Measurements from ENCODE around the gene WWP2. TPM values are rescaled to one million over a fixed set of nuclear protein-coding genes. Genes with fewer than 3 reads are reported as not detected.

Gene WWP2
- total RNA-seq, 4 donors from 2014 or later = 26.9 to 50.9 (median 43.9) TPM

GRCh38 chr16:69932691-69933392, 170.7 kb downstream of the WWP2 start:
- TF ChIP-seq POLR2A (IDR thresholded peaks at IDR 0.05) = no peak
- TF ChIP-seq CTCF (IDR thresholded peaks at IDR 0.05) = no peak
- no peak overlapping the region for H3K4me3 ChIP-seq (ENCODE audit: low read depth, poor library complexity, severe bottlenecking)
- 88 to 93% methylated on average over 27 of the region's 27 CpGs for WGBS, 2 donors
- DNase-seq (ENCODE audit: low spot score in 2 of 2) = no peak
- intact Hi-C loops (cut with DNase I; ENCODE audit: low total_unique reads) = loop anchor here (10.0 kb wide), 1 partner anchor 128 kb away; no protein-coding TSS in a partner anchor

GRCh38 chr16:69934044-69934443, 171.9 kb downstream of the WWP2 start:
- WGBS, 2 donors = 83 to 92% methylated on average over 10 of the region's 10 CpGs
- no peak overlapping the region for H3K4me3 ChIP-seq (ENCODE audit: low read depth, poor library complexity, severe bottlenecking)
- intact Hi-C loops (cut with DNase I; ENCODE audit: low total_unique reads) = loop anchor here (10.0 kb wide), 1 partner anchor 129 kb away; no protein-coding TSS in a partner anchor
- no peak for DNase-seq (ENCODE audit: low spot score in 2 of 2)
- TF ChIP-seq CTCF (IDR thresholded peaks at IDR 0.05) (no peak), POLR2A (IDR thresholded peaks at IDR 0.05) (no peak)

GRCh38 chr16:69934751-69935150, 172.6 kb downstream of the WWP2 start:
- 96 to 98% methylated on average over 17 of the region's 17 CpGs for WGBS, 2 donors
- intact Hi-C loops (cut with DNase I; ENCODE audit: low total_unique reads) = loop anchor here (10.0 kb wide), 1 partner anchor 130 kb away; no protein-coding TSS in a partner anchor
- no peak for DNase-seq (ENCODE audit: low spot score in 2 of 2)
- TF ChIP-seq POLR2A (IDR thresholded peaks at IDR 0.05) (no peak), CTCF (IDR thresholded peaks at IDR 0.05) (no peak)
- H3K4me3 ChIP-seq (ENCODE audit: low read depth, poor library complexity, severe bottlenecking) = no peak overlapping the region

GRCh38 chr16:69935278-69935711, 173.2 kb downstream of the WWP2 start:
- 85 to 91% methylated on average over 19 of the region's 19 CpGs for WGBS, 2 donors
- TF ChIP-seq CTCF (IDR thresholded peaks at IDR 0.05) = no peak
- no peak for TF ChIP-seq POLR2A (IDR thresholded peaks at IDR 0.05)
- intact Hi-C loops (cut with DNase I; ENCODE audit: low total_unique reads) = loop anchor here (10.0 kb wide), 1 partner anchor 130 kb away; no protein-coding TSS in a partner anchor
- no peak for DNase-seq (ENCODE audit: low spot score in 2 of 2)
- H3K4me3 ChIP-seq (ENCODE audit: low read depth, poor library complexity, severe bottlenecking) = no peak overlapping the region

- WGBS, 2 donors = 93 to 94% methylated on average over 10 of the region's 10 CpGs
- intact Hi-C loops (cut with DNase I; ENCODE audit: low total_unique reads) = loop anchor here (10.0 kb wide), 1 partner anchor 131 kb away; no protein-coding TSS in a partner anchor
These were observed 173.6 kb downstream of the WWP2 start for GRCh38 chr16:69935740-69936139.

More at GRCh38 chr16:69935740-69936139, 173.6 kb downstream of the WWP2 start:
- DNase-seq (ENCODE audit: low spot score in 2 of 2) = no peak
- no peak overlapping the region for H3K4me3 ChIP-seq (ENCODE audit: low read depth, poor library complexity, severe bottlenecking)
- no peak for TF ChIP-seq CTCF (IDR thresholded peaks at IDR 0.05)
- TF ChIP-seq POLR2A (IDR thresholded peaks at IDR 0.05) = no peak
